ENCODE data around the gene MTRR.
"Not testable (repeated sequence)": the region's sequence is repeated elsewhere in the genome, so short reads cannot be mapped to it uniquely, and the experiment has no call there.

The MTRR gene

GRCh38 chr5:7897014-7897600, 28.2 kb downstream of the MTRR start:
- peak; percentile 14 for DNase-seq (ENCODE audit: low spot score)

DNA sequence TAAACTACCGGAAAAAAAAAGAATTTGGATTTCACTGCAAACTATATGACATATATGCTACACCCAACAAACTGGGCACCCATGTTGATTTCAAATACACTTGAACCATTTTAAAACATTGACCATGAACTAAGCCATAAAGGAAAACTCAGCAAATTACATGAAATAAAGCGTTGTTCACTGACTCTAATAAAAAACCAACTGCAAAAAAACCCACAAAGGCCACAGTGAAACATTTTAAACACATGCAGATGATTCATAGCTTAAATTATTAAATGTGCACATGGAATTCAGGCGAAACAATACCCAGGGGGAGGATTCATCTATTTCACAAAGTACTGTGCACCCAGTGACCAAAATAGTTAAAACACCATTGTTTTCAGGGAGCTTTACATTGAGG, 33.3 kb downstream of the MTRR start:
- peak; percentile 20 for DNase-seq (ENCODE audit: low spot score)

- no peak for DNase-seq (ENCODE audit: low spot score)
These were observed 34.0 kb downstream of the MTRR start for GRCh38 chr5:7902666-7903625.

DNA sequence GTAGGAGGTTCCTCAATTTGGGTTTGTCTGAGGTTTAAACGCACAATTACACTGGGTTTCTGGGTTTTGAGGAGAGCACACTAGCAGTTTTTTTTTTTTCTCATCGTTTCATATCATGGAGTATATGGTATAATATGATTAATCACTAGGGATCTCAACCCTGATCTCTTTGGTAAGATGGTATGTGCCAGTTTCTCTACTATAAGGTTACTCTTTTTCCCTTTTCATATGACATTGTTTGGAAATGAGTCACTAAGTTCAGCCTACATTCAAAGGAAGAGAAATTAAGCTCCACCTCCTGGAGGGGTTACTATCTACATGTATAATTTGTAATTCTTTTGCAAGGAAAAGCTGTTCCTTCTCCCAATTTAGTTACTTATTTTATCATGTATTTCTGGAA, 35.2 kb downstream of the MTRR start:
- peak; percentile 40 for DNase-seq (ENCODE audit: low spot score)

GRCh38 chr5:7907612-7908011, 38.7 kb downstream of the MTRR start:
- DNase-seq (ENCODE audit: low spot score) = no peak

DNA sequence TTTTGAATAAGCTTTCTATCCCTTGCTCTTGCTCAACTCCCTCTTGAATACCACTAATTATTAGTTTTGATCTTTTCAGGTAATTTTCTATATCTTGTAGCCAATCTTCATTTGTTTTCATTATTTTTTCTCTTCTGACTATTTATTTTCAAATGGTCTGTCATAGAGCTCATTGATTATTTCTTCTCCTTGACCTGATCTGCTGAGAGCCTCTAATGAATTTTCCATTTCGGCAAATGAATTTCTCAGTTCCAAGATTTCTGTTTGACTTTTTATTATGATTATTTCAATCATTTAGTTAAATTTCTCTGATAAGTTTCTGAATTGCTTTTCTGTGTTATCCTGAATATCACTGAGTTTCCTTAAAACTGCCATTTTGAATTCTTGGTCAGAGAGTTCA, 39.4 kb downstream of the MTRR start:
- no peak for DNase-seq (ENCODE audit: low spot score)

- no peak for DNase-seq (ENCODE audit: low spot score)
These were observed 41.9 kb downstream of the MTRR start for GRCh38 chr5:7910738-7911428.

GRCh38 chr5:7911429-7911771, 42.5 kb downstream of the MTRR start:
- not testable (repeated sequence) for DNase-seq (ENCODE audit: low spot score)

DNA sequence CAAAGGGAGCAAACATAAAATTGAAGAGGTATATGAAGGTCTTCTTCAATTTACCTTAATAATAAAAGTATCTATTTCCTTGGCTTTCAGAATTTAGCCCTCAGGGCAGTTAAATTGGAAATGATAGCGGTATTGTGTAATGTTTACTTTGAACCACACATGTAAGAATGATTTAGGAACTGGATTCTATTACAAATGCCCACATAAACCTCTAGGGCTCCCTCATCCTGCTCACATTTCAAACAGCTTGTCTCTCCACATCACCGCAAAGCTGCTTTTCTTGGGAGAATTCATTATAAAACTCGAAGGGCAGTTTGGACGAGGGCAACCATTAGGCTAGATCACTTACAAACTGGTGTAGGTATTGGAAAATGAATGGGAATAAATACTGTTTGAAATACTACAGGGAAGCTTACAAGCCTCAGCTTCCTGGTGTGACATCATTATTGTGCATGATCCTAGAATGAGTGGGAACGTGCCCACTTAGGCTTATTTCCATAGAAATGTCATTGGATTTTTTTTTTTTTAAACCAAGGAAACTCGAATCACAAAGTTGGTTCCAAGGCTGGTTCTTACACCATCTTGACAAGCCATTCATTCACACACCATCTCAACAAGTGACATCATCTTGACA, 47.3 kb downstream of the MTRR start:
- DNase-seq (ENCODE audit: low spot score) = no peak

GRCh38 chr5:7917130-7918123, 48.5 kb downstream of the MTRR start:
- DNase-seq (ENCODE audit: low spot score) = no peak

DNA sequence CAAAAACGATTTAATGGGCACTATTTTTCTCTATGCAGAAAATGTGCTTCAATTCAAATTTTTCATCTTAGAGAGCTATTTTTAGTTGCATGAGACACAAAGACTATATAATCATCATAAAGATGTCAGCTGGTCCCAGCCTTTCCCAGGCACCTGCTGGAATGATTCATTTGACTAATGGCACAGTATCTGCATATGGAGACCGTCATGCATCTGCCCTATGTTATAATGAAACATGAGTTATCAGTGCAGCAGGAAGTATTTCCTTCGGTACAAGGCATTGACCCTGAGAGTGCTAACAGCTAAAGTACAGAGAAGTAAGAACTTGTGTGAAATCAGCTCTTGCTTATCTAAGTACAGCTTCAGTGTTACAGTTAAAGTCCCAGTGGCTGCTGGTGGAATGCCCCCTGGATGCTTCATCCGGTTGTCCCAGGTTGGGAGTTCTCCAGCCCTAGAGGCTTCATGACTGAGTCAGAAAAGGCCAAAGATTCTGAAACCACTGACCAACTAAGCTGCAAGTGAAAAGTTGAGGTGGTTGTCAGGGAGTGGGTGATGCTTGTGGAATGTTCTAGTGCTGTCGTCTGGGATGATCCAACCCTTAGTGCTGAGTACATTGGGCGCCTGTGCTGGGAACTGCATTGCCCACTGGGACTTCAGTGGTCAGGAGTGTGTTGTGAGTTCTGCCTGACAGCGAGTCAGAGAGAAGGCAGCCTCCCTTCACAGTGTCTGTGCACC, 57.2 kb downstream of the MTRR start:
- DNase-seq (ENCODE audit: low spot score) = peak; percentile 89

GRCh38 chr5:7926720-7927119, 57.8 kb downstream of the MTRR start:
- DNase-seq (ENCODE audit: low spot score) = no peak

DNA sequence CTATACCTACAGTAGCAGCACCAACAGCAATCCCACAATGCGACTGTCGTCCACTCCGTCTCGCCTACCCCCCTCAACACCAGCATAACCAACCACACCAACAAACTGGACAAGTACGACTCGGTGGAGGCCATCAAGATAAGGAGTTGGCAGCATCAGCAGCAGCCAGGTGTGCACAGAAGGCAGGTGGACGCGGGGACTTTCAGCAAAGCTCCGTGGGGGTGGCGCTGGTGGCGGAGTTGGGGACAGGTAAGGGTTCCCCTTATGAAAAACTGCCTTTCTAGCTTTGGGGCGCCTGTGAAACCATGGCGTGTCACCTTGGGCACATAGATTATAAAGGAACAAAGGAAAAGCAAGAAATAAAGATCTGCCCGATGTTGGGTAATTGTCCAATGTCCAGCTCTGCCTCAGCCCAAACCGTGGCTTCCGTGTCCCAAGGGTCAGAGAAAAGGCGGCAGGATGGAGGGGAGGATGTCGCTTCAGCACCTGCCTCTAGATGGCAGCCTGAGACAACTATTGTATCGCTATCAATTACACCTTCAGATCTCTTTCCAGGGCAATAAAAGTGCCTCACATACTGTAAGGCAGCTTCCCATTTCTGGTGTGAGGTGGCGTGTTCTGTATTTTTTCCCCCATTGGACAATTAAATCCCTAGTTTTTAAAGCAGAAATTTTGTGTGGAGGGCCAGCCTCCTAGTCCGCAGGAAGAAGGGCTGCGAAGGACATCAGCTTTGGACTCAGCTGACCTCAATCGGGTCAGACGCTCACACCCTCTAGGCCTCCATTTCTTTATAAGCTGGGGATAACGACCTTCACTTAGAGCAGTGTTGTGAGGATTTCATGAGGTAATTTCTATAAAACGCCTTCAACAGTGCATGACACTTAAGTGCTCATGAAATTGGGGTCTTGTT, 58.8 kb downstream of the MTRR start:
- DNase-seq (ENCODE audit: low spot score) = peak; percentile 76

- no peak for DNase-seq (ENCODE audit: low spot score)
These were observed 61.1 kb downstream of the MTRR start for GRCh38 chr5:7930011-7930410.

- no peak for DNase-seq (ENCODE audit: low spot score)
These were observed 72.7 kb downstream of the MTRR start for GRCh38 chr5:7941692-7942091.

DNA sequence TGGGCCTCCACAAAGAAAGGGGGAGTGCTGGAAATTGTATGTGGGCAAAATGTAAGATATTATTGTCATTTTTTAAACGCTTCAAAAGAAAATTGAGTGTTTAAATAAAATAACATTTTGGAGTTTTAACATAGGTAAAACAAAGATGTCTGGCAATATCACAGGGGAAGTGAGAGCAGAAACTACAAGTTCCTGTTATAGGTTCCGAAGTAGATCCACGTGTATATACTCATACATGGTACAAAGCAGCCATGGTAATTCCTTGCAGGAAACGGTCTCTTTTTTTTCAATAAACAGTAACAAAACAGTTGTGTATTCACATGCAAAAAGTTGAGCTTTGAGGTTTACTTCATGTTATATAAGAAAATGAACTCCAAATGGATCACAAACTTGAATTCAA, 78.4 kb downstream of the MTRR start:
- no peak for DNase-seq (ENCODE audit: low spot score)

Measured in AG08395 (cell line).